DMS153 (cell line): Measurements from ENCODE around the gene TMEM170A.
"Not testable (repeated sequence)": the region's sequence is repeated elsewhere in the genome, so short reads cannot be mapped to it uniquely, and the experiment has no call there.

Source experiments
- DNase-seq: peaks from one replicate; lab custom pipeline; 2025; lab: John Stamatoyannopoulos, UW

The TMEM170A gene

DNA sequence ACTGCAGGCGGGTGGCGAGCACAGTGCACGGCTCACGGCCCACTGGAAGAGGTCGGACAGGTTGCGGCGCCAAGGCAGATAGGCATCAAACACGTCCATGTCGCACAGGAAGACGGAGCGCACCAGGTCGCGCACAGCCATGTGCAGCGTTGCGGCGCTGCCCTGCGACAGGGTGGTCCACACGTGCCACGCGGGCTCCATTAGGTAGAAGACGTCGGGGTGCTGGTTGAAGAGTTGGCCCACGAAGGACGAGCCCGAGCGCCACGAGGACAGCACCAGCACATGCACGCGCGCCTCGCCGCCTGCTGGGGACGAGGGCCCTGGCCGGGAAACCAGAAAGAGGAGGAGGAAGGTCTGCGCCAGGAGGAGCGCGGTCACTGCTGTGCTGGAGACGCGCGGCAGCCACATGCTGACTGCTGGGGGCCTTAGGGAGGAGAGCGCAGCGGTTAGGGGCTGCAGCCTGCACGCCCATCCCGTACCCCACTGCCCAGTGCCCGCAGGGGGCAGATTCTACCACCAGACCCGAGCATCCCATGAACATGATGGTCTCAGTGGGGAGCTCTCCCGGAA lies 15.0 kb upstream of the TMEM170A start:
- DNase-seq = no peak

DNA sequence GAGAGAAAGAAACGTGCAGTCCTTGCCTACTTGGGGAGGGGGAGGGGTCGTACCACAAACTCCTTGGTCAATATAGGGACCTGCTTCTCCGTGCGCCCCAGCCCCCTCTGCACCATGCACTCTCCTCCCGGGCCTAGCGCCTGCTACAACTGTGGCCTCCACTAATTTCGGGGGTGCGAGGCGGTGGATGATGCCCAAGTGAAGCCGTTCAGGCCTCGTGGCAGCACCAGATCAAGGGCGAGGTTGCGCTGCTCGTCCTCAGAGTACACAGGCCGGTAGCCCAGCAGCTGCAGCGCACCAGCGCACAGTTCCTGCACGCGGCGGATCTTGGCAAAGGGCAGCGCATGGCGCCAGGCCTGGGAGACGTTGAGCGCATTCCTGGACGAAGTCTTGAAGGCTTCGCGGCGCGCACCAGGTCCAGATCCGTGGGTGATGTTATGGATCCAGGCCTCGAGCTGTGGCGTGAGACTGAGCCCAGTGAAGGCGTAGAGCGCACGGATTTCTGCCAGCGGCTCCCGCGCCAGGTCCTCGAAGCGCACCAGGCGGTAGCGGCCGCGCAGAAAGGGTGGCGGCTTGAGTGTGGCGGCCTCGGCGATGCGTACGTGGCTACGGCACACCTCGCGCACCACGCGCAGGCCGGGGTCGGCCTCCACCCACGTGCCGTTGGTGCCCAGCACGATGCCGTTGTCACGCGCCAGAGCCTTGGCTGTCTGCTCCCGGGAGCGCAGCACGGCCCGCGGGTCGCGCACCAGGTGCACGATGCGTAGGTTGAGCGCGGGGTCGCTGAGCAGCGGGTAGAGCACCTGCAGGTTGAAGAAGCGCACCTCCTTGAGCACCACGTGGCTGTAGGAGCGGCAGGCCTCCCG lies 14.2 kb upstream of the TMEM170A start:
- DNase-seq = no peak

DNA sequence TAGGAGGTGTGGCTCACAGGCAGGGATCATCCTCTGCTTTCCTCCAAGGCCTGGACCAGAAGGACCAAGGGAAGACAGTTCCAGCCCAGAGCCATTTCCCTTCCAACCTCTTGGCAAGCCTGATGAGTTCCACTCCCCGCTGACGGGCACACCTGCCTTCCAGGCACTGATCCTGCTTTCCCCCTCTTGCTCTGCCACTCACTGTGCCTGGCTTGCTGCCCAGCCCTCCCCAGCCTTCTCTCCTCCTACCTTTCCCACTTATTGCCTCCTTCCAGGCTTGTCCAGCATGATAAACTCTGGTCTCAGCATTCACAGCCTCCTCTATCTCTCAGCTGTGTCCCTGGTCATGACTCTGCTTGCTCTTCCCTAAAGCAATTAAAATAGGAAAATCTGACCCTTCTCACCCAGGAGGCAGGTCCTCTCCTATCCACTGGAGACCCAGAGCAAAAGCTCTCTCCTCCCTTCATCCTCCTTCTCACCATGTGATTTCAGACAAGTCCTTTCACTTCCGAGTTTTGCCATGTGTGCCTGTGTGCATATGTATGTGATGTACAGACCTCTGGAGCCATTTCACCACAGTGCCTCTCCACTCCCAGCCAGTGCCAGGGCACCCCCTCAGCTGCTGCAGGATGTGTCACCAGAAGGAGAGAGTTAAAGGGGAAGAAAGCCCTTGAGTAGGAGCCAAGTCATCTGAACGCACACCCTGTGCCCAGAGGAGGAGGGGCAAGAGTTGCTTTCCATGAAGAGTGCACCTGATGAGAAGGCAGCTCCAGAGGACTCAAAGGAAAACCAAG lies 13.4 kb upstream of the TMEM170A start:
- DNase-seq = no peak

DNA sequence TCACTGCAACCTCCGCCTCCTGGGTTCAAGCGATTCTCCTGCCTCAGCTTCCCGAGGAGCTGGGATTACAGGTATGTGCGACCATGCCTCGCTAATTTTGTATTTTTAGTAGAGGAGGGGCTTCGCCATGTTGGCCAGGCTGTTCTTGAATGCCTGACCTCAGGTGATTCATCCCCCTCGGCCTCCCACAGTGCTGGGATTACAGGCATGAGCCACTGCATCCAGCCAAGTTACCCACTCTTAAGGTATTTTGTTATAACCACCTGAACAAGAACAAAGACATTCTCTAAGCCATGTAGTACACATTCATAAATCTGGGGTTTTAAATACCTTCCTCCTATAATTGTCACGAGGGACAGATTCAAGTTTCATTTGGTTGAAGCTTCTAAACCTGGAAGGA lies 12.3 kb upstream of the TMEM170A start:
- no peak for DNase-seq

DNA sequence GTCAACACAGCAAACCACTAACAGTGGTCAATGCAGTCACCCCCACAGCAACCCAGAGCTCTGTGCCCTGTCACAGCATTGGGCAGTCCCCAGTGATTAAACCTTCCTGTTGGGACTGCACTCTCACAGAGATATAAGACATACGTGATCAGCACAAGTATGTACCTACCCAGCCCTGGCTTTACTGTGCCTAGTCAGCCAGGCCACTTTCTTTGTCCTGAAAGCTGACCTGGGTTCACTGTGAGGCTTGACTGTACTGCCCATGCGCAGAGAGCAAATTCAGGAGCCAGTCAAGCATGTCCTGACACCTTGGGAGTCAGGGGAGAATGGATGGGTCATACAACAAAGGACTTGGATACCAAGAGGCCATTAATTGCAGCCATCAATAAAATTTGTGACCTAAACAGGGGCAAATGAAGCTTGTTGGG lies 10.9 kb upstream of the TMEM170A start:
- no peak for DNase-seq

DNA sequence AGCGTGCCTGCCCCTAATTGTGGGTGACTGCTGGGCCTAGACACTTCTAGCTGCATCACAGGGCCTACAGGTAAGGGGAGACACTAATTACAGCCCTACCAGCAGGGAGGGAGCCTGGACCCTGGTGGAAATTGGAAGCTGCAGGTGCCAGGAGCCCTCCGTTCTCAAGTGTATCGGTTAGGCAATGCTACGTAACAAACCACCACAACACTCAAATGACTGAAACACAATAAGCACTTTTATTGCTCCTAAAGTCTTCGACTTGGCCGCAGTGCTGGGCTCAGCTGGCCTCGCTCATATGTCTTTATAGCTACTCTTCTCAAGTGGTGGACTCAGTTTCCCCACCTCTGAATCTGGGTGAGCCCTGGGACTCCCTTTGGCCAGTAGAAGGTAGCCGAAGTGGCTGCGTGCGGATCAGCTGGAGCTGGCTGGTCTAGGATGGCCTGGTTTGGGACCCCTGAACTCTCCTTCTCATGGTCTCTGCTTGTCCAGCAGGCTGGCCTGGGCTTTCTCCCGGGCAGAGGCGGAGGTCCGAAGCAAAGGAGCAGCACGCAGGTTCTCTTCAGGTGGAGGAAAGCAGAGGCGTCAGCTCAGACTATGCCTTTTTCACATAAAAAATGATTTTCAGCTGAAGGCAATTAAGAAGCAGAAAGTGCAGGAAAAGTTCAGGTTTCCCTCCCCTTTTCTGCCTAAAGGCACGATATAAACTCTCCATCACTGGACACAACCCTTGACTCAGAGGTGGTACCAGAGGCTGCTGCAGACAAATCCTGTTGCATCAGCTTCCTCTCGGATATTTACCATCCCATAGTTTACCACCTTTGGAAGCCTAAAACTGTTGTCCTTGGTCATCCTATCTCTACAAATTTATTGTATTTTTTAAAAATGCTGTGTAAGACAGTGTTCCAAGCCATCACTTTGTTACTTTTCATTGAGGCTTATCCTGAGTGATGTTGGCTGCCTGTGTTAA lies 8.7 kb upstream of the TMEM170A start:
- DNase-seq = no peak

DNA sequence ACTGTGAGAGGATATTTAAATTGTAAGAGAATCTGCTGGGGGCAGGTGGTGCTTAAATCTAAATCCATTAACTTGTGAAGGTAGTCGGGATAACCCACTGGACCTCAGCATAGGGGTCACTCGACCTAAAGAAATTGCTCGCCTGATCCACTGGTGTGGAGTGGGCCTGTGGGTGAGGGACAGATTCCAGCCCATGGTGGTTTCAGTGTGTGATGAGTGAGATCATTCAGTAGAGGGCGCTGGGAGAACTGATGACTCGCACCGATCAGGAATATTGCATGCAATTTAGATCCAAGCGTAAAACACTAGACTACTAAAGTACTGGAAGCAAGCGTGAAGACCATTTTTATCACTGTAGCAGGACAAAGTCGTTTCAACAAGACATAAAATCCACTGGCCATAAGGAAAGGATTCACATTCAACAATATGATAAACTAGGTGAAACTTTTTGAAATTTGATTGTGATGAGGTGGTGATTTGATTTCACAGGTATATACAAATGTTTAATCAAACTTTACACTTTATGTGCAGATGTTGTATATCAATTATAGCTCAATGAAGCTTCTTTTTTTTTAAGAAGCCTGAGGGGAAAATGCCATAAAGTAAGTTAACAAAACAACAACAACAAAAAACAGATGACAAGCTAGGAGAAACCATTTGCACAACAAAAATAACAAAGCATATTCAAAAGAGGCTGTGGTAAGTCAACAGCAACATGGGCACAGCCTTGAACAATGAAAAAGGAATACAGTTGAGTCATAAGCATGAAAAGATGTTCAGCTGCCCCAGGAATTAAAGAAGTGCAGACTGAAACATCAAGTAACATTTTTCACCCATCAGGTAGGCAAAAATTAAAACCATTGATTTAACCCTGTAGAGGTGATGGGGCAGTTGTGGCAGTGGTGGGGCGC lies 7.5 kb upstream of the TMEM170A start:
- peak; percentile 19 for DNase-seq

DNA sequence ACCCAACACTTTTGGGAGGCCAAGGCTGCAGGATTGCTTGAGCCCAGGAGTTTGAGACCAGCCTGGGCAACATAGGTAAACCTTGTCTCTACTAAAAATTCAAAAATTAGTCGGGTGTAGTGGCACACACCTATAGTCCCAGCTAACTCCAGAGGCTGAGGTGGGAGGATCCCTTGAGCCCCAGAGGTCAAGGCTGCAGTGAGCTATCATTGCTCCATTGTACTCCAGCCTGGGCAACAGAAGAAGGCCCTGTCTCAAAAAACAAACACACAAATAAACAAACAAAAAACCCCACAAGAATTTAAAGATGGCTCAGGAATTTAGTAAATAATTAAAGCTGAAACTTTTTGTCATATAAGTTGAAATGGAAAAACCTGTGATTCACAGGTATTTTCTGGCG lies 2.3 kb upstream of the TMEM170A start:
- DNase-seq = no peak

DNA sequence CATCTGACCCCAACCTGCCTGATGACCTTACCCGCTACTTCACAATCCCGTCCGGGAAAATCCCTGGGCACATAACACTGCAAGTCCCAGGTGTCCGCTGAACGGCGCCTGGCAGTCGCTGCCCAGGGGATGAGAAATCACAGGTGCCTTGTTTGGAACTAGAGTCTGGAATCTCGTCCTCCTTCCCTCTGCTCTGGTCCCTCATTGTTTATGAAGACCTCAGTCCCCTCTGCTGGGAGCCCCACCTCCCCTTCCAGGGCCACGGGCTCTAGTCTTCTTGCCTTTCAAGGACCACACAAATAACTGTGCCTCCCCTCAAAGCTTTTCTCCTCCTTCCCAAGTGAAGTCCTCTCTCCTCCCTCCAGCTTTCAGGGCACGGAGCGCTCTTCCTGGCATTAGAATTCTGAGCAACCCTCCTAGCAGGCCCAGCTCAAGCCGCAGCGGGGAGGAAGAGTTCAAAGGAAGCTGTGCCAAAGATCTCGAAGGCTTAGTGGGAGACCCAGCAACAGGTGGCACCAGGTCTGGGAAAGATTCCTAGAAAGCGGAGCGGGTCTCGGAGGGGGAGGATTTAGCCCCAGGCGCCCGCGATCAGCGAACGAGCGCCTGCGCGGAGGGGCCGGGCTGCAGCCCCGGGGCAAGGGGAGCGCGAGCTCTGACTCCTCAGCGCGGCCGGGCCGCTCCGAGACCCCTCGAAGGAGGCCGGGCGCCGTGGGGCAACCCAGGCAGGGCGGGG lies 934 bp downstream of the TMEM170A start:
- not testable (repeated sequence) for DNase-seq

DNA sequence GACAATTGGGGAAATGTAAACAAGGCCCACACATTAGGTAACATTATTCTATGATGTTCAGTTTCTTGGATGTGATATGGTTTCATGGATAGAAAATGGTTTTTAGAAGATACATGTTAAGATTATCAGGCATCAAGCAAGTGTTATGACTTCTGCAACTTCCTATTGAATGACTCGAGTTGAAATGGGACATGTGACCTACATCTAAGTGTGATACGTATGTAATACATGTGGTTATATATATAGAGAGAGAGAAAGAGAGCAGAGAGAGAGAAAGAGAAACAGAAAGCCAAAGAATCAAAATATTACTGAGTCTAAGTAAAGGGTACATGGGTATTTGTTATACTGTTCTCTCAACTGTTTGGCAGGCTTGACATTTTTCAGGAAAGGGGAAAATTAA lies 1.7 kb downstream of the TMEM170A start:
- no peak for DNase-seq

DNA sequence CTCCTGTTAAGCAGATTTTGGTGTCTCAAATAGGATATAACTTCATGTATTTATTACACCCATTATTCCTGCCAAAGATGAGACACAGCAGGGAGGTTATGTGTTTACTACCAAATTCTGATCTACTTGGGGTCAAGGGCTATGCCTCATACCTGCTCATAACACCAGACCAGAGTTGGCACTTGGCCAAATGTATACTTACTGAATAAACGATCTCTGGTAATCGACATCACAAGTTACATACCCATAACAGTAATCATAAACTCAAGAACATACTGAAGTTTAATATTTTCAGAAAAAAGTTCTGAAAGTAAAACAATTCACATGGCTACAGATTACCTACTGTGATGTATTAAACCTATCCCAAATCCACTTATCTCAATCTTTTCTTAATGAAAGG lies 2.9 kb downstream of the TMEM170A start:
- no peak for DNase-seq

DNA sequence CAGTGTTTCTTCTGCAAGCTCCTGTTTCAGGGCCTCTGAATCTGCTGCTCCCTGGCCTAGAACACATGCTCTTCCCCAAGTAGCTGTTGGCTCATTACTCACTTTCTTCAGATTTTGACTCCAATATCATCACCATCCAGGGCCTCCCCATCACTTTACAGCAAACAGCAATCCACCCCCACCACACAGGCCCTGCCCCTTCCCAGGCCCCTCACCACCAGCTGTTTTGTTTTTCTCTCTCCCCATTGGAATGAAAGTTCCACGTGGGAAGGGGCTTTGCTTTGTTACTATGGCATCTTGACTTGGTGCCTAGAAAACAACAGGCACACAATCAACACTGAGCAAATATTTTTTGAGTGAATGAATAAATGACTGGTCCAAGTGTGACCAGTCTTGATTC lies 4.0 kb downstream of the TMEM170A start:
- no peak for DNase-seq

DNA sequence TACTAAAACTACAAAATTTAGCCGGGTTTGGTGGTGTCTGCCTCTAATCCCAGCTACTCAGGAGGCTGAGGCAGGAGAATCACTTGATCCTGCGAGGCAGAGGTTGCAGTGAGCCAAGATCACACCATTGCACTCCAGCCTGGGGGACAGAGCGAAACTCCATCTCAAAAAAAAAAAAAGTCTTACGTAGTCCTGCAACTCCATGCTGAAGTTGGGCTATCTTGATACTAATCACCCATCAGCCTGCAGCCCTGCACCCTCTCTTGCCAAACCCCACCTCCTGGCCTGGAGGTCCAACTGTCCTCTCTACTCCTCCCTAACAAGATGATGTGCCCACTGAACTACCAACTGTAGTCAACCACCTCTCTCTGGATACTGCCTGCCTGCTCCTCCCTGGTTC lies 4.8 kb downstream of the TMEM170A start:
- DNase-seq = no peak

DNA sequence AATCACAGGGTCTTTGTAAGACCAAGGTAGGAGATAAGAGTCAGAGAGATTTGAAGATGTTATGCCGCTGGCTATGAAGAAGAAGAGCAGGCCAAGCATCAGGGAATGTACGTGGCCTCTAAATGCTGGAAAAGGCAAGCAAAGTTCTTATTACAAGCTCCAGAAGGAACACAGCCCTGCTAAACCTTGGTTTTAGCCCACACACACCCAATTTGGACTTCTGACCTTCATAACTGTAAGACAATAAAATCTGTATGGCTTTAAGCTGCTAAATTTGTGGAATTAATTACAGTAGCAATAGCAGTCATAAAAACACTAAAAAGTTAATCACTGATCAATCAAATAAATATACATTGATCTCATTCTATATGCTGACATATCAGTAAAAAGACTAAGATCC lies 6.0 kb downstream of the TMEM170A start:
- DNase-seq = no peak

DNA sequence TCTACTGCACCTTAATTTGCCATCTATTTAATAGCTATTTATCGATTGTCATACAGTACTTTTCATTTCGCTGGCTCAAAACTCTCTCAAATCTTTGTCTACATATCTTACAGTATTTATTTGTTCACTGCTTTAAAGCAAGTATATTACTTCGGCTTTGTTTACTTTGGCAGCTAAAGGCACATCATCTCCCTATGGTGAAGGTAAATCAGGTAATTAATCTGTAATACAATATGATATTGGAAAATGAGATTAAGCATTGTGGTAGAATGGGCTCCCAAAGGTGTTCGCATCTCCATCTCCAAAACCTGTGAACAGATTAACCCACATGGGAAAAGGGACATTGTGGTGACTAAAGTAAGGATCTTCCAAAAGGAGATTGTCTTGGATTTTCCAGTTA lies 6.5 kb downstream of the TMEM170A start:
- no peak for DNase-seq

DNA sequence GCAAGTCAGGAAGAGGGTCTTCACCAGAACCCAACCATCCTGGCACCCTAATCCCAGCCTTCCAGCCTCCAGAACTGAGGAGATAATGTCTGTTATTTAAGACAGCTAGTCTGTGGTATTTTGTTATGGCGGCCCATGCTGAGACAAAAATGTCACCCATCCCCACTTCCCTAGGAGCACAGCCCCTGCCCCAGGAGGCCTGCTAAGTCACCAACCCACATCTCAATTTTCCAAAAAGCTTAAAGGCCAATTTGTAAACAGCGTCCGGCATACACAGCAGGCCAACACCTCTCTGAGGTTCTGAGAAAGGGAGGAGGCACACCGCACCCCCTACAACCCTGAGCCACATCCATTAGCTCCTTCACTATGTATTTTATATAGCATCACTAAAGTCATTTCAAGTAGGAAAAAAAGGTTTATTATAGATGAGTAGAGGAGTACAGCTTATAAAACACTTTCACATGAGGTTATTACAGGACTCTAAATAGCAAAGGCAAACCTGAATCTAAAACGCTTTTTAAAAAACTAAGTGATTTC lies 6.9 kb downstream of the TMEM170A start:
- DNase-seq = no peak

DNA sequence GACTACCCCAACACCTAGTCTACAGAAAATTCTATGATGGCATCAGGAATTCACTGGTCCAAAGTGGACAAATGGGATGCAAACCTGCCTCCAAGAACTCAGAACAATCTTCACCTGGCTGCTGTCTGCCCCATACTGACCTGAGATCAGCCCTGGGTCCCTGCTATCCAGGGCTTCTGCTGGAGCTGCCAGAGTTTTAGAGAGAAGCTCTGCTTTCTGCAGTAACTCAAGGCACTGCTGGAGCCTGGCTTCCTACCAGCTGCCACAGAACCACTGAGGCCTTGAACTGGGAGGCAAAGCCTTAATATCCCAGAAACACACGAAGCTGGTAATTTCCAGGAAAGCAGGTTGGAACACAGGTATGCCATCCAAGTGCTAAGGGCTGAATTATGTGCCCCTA lies 7.5 kb downstream of the TMEM170A start:
- no peak for DNase-seq

DNA sequence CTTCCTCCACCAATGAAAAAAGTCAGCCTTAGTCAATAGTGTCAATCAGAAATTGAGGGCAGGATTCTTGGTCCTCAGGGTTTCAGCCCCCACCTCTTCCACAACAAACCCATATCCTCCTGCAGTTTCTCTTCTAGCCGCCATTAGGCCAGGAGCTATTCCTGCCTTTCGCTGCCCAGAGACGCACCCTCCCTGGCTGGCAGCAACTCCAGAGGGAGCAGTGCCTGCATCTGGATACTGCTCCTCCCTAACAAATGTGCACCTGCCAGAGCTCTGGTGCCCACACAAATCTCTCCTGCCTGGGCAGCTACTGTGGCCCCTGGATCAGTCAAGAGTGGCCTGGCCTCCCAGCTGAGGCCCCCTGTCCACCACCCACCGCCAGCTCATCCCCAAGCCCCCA lies 8.0 kb downstream of the TMEM170A start:
- DNase-seq = not testable (repeated sequence)

DNA sequence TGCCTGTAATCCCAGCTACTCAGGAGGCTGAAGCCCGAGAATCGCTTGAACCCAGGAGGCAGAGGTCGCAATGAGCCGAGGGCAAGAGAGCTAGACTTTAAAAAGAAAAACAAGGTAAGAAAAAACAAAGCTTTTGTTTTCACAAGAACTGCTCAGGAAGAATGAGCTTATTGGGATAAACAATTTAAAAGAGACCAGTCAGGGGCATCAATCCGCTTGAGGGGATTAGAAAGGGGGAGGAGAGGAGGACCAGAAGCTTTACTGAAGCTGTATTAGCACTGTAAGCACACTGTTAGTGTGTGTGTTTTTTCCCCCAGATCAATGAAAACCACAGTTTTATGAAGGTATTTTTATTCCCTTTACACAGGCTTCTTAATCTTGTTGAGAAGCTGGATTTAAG lies 8.8 kb downstream of the TMEM170A start:
- DNase-seq = no peak
